Measurements from ENCODE around the gene NF1.
"Not testable (repeated sequence)": the region's sequence is repeated elsewhere in the genome, so short reads cannot be mapped to it uniquely, and the experiment has no call there.

Gene NF1

DNA sequence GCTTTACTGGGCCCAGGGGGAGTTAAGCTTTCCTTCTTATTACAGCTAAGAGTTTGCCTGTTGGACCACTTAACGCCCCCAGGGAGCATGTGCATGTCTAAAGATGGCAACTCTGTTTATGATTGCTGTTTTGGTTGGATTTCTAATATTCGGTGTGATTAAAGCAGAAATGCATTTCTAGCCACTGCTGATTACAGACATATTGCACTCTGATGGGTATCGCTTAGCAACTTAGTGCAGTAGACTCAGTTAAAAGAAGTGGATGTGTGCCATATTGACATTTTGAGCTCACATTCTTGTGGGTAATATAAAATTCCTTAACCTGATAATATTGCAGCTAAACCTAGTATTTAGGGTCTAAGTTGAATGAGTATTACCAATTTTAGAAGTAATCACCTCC lies 4.2 kb downstream of the NF1 start:
- H3K4me3 ChIP-seq (ENCODE audit: low read depth, low read length) = no peak overlapping the region
- DNase-seq (ENCODE audit: low read depth) = peak; percentile 63
- TF ChIP-seq, protein P1, sequence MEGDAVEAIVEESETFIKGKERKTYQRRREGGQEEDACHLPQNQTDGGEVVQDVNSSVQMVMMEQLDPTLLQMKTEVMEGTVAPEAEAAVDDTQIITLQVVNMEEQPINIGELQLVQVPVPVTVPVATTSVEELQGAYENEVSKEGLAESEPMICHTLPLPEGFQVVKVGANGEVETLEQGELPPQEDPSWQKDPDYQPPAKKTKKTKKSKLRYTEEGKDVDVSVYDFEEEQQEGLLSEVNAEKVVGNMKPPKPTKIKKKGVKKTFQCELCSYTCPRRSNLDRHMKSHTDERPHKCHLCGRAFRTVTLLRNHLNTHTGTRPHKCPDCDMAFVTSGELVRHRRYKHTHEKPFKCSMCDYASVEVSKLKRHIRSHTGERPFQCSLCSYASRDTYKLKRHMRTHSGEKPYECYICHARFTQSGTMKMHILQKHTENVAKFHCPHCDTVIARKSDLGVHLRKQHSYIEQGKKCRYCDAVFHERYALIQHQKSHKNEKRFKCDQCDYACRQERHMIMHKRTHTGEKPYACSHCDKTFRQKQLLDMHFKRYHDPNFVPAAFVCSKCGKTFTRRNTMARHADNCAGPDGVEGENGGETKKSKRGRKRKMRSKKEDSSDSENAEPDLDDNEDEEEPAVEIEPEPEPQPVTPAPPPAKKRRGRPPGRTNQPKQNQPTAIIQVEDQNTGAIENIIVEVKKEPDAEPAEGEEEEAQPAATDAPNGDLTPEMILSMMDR (conservative IDR thresholded peaks at IDR 0.05; ENCODE audit: low read depth, low read length) = no peak

- TF ChIP-seq, protein P1 (conservative IDR thresholded peaks at IDR 0.05; ENCODE audit: low read depth, low read length) = no peak
Observed at GRCh38 chr17:31100840-31101459, 6.2 kb downstream of the NF1 start.

GRCh38 chr17:31101943-31102342 lies 7.2 kb downstream of the NF1 start:
- no peak for DNase-seq (ENCODE audit: low read depth)
- no peak overlapping the region for H3K4me3 ChIP-seq (ENCODE audit: low read depth, low read length)
- TF ChIP-seq, protein P1 (conservative IDR thresholded peaks at IDR 0.05; ENCODE audit: low read depth, low read length) = no peak

More at GRCh38 chr17:31100840-31101459, 6.2 kb downstream of the NF1 start:
- H3K4me3 ChIP-seq (ENCODE audit: low read depth, low read length) = no peak overlapping the region
- DNase-seq (ENCODE audit: low read depth) = no peak

- TF ChIP-seq, protein P1 (conservative IDR thresholded peaks at IDR 0.05; ENCODE audit: low read depth, low read length) = no peak
- H3K4me3 ChIP-seq (ENCODE audit: low read depth, low read length) = no peak overlapping the region
- DNase-seq (ENCODE audit: low read depth) = no peak
Observed at GRCh38 chr17:31105991-31106390, 11.2 kb downstream of the NF1 start.

GRCh38 chr17:31111183-31111582 lies 16.4 kb downstream of the NF1 start:
- TF ChIP-seq, protein P1 (conservative IDR thresholded peaks at IDR 0.05; ENCODE audit: low read depth, low read length) = no peak
- H3K4me3 ChIP-seq (ENCODE audit: low read depth, low read length) = no peak overlapping the region
- no peak for DNase-seq (ENCODE audit: low read depth)

GRCh38 chr17:31112001-31112661 lies 17.4 kb downstream of the NF1 start:
- H3K4me3 ChIP-seq (ENCODE audit: low read depth, low read length) = no peak overlapping the region
- peak; percentile 13 for DNase-seq (ENCODE audit: low read depth)
- TF ChIP-seq, protein P1 (conservative IDR thresholded peaks at IDR 0.05; ENCODE audit: low read depth, low read length) = no peak

DNA sequence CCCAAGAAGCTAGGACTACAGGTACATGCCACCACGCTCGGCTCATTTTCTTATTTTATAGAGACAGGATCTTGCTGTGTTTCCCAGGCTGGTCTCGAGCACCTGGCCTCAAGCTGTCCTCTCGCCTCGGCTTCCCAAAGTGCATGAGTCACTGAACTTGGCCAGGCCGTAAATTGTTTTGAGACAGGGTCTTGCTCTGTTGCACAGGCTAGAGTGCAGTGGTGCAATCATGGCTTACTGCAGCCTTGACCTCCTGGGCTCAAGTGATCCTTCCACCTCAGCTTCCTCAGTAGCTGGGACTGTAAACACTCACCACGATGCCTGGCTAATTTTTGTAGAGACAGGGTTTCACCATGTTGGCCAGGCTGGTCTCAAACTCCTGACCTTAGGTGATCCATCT lies 18.6 kb downstream of the NF1 start:
- not testable (repeated sequence) for H3K4me3 ChIP-seq (ENCODE audit: low read depth, low read length)
- peak; percentile 83 for DNase-seq (ENCODE audit: low read depth)

Measured in choroid plexus epithelial cell (primary cell).